Activated T-cell treated with anti-CD3 and anti-CD28 coated beads, Interleukin-2, amount 50 U/mL, for 48 hours (primary cell): ENCODE data around the gene CFAP57.

Experiments
- DNase-seq, 2 experiments: peaks; one replicate each; pipeline ENCODE4 v3.0.0-alpha.2; 2020

CFAP57 gene

GRCh38 chr1:43229826-43230780 lies 58.0 kb downstream of the CFAP57 start:
- DNase-seq = no peak

GRCh38 chr1:43232074-43232473 lies 59.9 kb downstream of the CFAP57 start:
- DNase-seq = no peak

- no peak for DNase-seq
These were observed 60.4 kb downstream of the CFAP57 start for GRCh38 chr1:43232482-43232881.

- DNase-seq = no peak
These were observed 61.5 kb downstream of the CFAP57 start for GRCh38 chr1:43233631-43234030.

GRCh38 chr1:43234267-43234666 lies 62.1 kb downstream of the CFAP57 start:
- DNase-seq = no peak

- no peak for DNase-seq
These were observed 62.9 kb downstream of the CFAP57 start for GRCh38 chr1:43235040-43235439.

- no peak for DNase-seq
These were observed 63.5 kb downstream of the CFAP57 start for GRCh38 chr1:43235451-43236121.

GRCh38 chr1:43237121-43237520 lies 65.0 kb downstream of the CFAP57 start:
- DNase-seq = no peak

GRCh38 chr1:43238085-43238484 lies 66.0 kb downstream of the CFAP57 start:
- DNase-seq = peak; percentile 40 to 45

- DNase-seq = no peak
These were observed 66.9 kb downstream of the CFAP57 start for GRCh38 chr1:43238991-43239469.

- DNase-seq = no peak
These were observed 67.4 kb downstream of the CFAP57 start for GRCh38 chr1:43239484-43239883.

GRCh38 chr1:43241413-43241836 lies 69.3 kb downstream of the CFAP57 start:
- no peak for DNase-seq

GRCh38 chr1:43243299-43243698 lies 71.2 kb downstream of the CFAP57 start:
- no peak for DNase-seq

- no peak for DNase-seq
These were observed 74.5 kb downstream of the CFAP57 start for GRCh38 chr1:43246466-43247213.

GRCh38 chr1:43247256-43247921 lies 75.3 kb downstream of the CFAP57 start:
- no peak for DNase-seq

- DNase-seq = no peak
These were observed 78.2 kb downstream of the CFAP57 start for GRCh38 chr1:43250351-43250761.

- DNase-seq = no peak
These were observed 78.9 kb downstream of the CFAP57 start for GRCh38 chr1:43251024-43251423.

- DNase-seq = no peak
These were observed 80.1 kb downstream of the CFAP57 start for GRCh38 chr1:43252225-43252624.

- no peak for DNase-seq
These were observed 81.0 kb downstream of the CFAP57 start for GRCh38 chr1:43253173-43253572.

- DNase-seq = no peak
These were observed 81.7 kb downstream of the CFAP57 start for GRCh38 chr1:43253876-43254275.

GRCh38 chr1:43255438-43256210 lies 83.5 kb downstream of the CFAP57 start:
- DNase-seq = no peak
